ENCODE measurements around the gene SLMAP.

DNA sequence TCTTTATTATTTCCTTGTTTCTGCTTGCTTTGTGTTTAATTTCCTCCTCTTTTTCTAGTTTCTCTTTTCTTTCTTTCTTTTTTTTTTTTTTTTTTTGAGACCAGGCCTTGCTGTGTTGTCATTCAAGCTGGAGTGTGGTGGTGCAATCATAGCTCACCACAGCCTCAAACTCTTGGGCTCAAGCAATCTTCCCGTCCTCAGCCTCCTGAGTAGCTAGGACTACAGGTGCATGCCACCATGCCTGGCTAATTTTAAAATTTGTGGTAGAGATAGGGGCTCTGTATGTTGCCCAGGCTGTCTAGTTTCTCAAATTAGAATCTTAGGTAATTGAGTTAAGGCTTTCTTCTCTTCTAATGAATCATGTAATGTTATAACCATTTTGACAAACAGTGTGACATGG, 22.4 kb downstream of the SLMAP start:
- TF ChIP-seq CTCF (IDR thresholded peaks at IDR 0.05; ENCODE audit: insufficient read depth, low read length), result no peak
- no peak for TF ChIP-seq GABPA (IDR thresholded peaks at IDR 0.05; ENCODE audit: low read depth)
- no peak for TF ChIP-seq POLR2AphosphoS5 (IDR thresholded peaks at IDR 0.05; ENCODE audit: low read depth)
- no peak for TF ChIP-seq REST (IDR thresholded peaks at IDR 0.05; ENCODE audit: insufficient replicate concordance, low read depth)
- no peak for TF ChIP-seq SPI1 (IDR thresholded peaks at IDR 0.05; ENCODE audit: borderline replicate concordance, low read depth)

Data from HL-60 (cell line).